ENCODE results near the gene CCNDBP1. TPM values are rescaled to one million over a fixed set of nuclear protein-coding genes. Genes with fewer than 3 reads are reported as not detected.
"Not testable (repeated sequence)": the region's sequence is repeated elsewhere in the genome, so short reads cannot be mapped to it uniquely, and the experiment has no call there.

The CCNDBP1 gene
- total and polyA plus RNA-seq, 2 experiments from 2014 or later = 77.4 to 82.4 TPM

GRCh38 chr15:43225201-43225949 is 40.2 kb downstream of the CCNDBP1 start:
- H3K4me1 ChIP-seq (ENCODE audit: low read depth) = peaks cover 6% of the 10 kb centered on the region
- no peaks in the 10 kb centered on the region for H3K9me3 ChIP-seq (ENCODE audit: low read depth)
- no peaks in the 10 kb centered on the region for H3K36me3 ChIP-seq
- no peak overlapping the region for H3K27ac ChIP-seq
- H3K27me3 ChIP-seq = no peaks in the 10 kb centered on the region
- H3K4me3 ChIP-seq = no peak overlapping the region
- peak; percentile 81 for TF ChIP-seq CTCF (IDR thresholded peaks at IDR 0.05; ENCODE audit: low read depth, low read length)
- DNase-seq (ENCODE audit: low read depth in 1 of 2, low spot score in 1 of 2) = peak; percentile 67 to 78

GRCh38 chr15:43225950-43226255 is 40.7 kb downstream of the CCNDBP1 start:
- not testable (repeated sequence) for H3K4me1 ChIP-seq (ENCODE audit: low read depth); H3K27me3 ChIP-seq; DNase-seq (ENCODE audit: low read depth in 1 of 2, low spot score in 1 of 2); H3K4me3 ChIP-seq; H3K36me3 ChIP-seq; H3K27ac ChIP-seq; H3K9me3 ChIP-seq (ENCODE audit: low read depth)

GRCh38 chr15:43226436-43227305 is 41.5 kb downstream of the CCNDBP1 start:
- Histone ChIP-seq H3K4me1 (ENCODE audit: low read depth) (no peaks in the 10 kb centered on the region), H3K4me3 (no peak overlapping the region), H3K36me3 (no peaks in the 10 kb centered on the region), H3K9me3 (ENCODE audit: low read depth) (no peaks in the 10 kb centered on the region), H3K27ac (no peak overlapping the region), H3K27me3 (no peaks in the 10 kb centered on the region)
- no peak for TF ChIP-seq CTCF (IDR thresholded peaks at IDR 0.05; ENCODE audit: low read depth, low read length)
- DNase-seq (ENCODE audit: low read depth in 1 of 2, low spot score in 1 of 2) = no peak

- DNase-seq (ENCODE audit: low read depth in 1 of 2, low spot score in 1 of 2) = no peak
- H3K9me3 ChIP-seq (ENCODE audit: low read depth) = no peaks in the 10 kb centered on the region
These were observed 44.8 kb downstream of the CCNDBP1 start for GRCh38 chr15:43229977-43230376.

GRCh38 chr15:43230640-43231115 is 45.5 kb downstream of the CCNDBP1 start:
- Histone ChIP-seq H3K36me3 (no peaks in the 10 kb centered on the region), H3K4me3 (no peak overlapping the region), H3K27ac (no peak overlapping the region), H3K4me1 (ENCODE audit: low read depth) (no peaks in the 10 kb centered on the region), H3K9me3 (ENCODE audit: low read depth) (no peaks in the 10 kb centered on the region), H3K27me3 (no peaks in the 10 kb centered on the region)
- DNase-seq (ENCODE audit: low read depth in 1 of 2, low spot score in 1 of 2) = peak in 1 of 2 donors; percentile 44
- no peak for TF ChIP-seq CTCF (IDR thresholded peaks at IDR 0.05; ENCODE audit: low read depth, low read length)

More at GRCh38 chr15:43229977-43230376, 44.8 kb downstream of the CCNDBP1 start:
- H3K4me3 ChIP-seq = no peak overlapping the region
- no peak for TF ChIP-seq CTCF (IDR thresholded peaks at IDR 0.05; ENCODE audit: low read depth, low read length)
- no peaks in the 10 kb centered on the region for H3K4me1 ChIP-seq (ENCODE audit: low read depth)
- no peak overlapping the region for H3K27ac ChIP-seq
- no peaks in the 10 kb centered on the region for H3K27me3 ChIP-seq
- H3K36me3 ChIP-seq = no peaks in the 10 kb centered on the region
